ENCODE results near the gene TMED6.

DNA sequence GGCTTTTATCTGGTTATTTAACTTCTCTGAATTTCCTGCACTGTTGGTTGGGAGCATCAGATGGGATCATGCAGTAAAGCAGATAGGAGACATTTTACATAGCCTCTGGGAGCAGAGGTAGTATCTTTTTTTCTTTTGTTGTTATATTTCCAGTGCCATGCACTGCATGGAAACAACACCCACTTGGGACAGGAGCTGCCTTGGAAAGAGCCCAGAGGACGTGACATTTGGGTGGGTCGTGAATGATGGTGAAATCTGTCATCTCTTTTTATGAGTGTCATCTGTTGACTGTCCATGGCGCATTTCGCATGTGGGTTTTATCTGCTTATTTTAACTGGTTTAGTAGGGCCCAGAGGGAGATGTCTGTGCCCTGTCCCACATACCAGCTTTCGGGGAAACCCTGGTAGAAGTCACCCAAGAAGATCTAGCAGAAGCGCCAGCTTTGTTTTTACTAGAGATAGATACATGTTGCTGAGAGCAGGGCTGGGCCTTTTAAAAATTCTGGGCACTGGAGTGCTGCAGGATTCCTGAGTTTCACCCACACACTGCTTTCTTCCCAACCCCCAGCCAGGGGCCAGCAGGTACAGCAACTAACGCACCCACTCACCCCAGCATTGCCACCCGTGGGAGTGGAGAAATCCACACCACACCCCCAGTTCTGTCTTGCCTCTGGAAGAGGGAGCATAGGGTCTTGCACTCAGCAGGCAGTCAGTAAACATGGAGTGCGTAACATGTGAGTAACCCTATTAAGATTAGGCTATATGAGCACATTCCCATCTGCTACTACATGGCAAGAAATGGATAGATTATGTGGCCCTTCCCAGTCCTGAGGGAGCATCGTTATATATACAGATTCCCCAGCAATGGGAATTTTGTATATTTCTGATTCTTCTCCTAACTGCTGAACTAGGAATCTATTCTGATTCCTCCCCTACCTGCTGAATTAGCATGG is 42.6 kb upstream of the TMED6 start:
- TF ChIP-seq CREB1 (IDR thresholded peaks at IDR 0.05; ENCODE audit: low read depth): no peak
- no peak for TF ChIP-seq ZBTB7A (IDR thresholded peaks at IDR 0.05; ENCODE audit: low read depth)
- TF ChIP-seq YY1 (IDR thresholded peaks at IDR 0.05; ENCODE audit: low read depth): no peak
- TF ChIP-seq, protein P1, sequence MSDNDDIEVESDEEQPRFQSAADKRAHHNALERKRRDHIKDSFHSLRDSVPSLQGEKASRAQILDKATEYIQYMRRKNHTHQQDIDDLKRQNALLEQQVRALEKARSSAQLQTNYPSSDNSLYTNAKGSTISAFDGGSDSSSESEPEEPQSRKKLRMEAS (IDR thresholded peaks at IDR 0.05): no peak
